HEK293 (cell line): ENCODE measurements around the gene LRRC30.

Experiments used
- CTCF ChIA-PET: fragments of 350-600 bp; formaldehyde crosslinking; extraction: SDS; loops from one replicate; lab custom pipeline; 2021; ENCODE audit warnings: antibody characterized with exemption; lab: Yijun Ruan, JAX
- POLR2A ChIA-PET: fragments of 300-600 bp; formaldehyde crosslinking; extraction: SDS; loops from one replicate; lab custom pipeline; 2020; ENCODE audit warnings: antibody characterized with exemption, inconsistent platforms; lab: Yijun Ruan, JAX
- H3K27ac ChIP-seq: fragments of 200-500 bp; sonication (Bioruptor generic); 2 replicates; pipeline ENCODE4 v1.5.1; 2014; ENCODE audit warnings: low read depth, low read length, control low read depth, inconsistent platforms; ENCODE audit errors: extremely low read depth
- H3K36me3 ChIP-seq, 2 experiments: fragments of 200-500 bp in 1 of 2; sonication (Bioruptor generic) in 1 of 2; 1 replicate in 1 of 2; 2 replicates in 1 of 2; pipeline ENCODE4 v1.5.1; 2014 to 2017; ENCODE audit warnings: inconsistent platforms in 2 of 2, low read length in 2 of 2; ENCODE audit not compliant: control insufficient read depth in 2 of 2, insufficient read depth in 1 of 2
- H3K4me1 ChIP-seq: fragments of 200-500 bp; sonication (Bioruptor generic); 2 replicates; pipeline ENCODE4 v1.5.1; 2014; ENCODE audit warnings: mild to moderate bottlenecking, low read length, inconsistent platforms; ENCODE audit not compliant: control insufficient read depth, insufficient read depth
- H3K4me3 ChIP-seq: 2 replicates; pipeline ENCODE4 v1.5.1; 2011; ENCODE audit warnings: low read depth, mild to moderate bottlenecking, control low read depth, low read length, moderate library complexity
- H3K9me3 ChIP-seq: fragments of 200-500 bp; sonication (Bioruptor generic); 2 replicates; pipeline ENCODE4 v1.5.1; 2014; ENCODE audit warnings: low read depth, low read length, inconsistent platforms; ENCODE audit not compliant: control insufficient read depth, insufficient read depth
- GFI1B ChIP-seq: fragments of 450-650 bp; formaldehyde crosslinking; IDR thresholded peaks from 2 replicates; pipeline ENCODE4 v1.5.1; 2016; ENCODE audit warnings: missing biosample characterization, missing genetic modification characterization
- HOXC10 ChIP-seq: sonication (generic); formaldehyde crosslinking; IDR thresholded peaks from 2 replicates; pipeline ENCODE4 v1.8.1; 2023; ENCODE audit warnings: mild to moderate bottlenecking, missing genetic modification reagents
- IKZF3 ChIP-seq: fragments of 450-650 bp; IDR thresholded peaks from 2 replicates; pipeline ENCODE4 v1.5.0; 2018; ENCODE audit warnings: missing biosample characterization, mild to moderate bottlenecking, missing genetic modification characterization, moderate library complexity
- OSR2 ChIP-seq: fragments of 450-650 bp; formaldehyde crosslinking; IDR thresholded peaks from 2 replicates; pipeline ENCODE4 v1.5.1; 2016; ENCODE audit warnings: missing biosample characterization, missing genetic modification characterization
- ZBTB44 ChIP-seq: fragments of 450-650 bp; IDR thresholded peaks from 2 replicates; pipeline ENCODE4 v1.5.1; 2018; ENCODE audit warnings: missing biosample characterization, mild to moderate bottlenecking, missing genetic modification characterization
- ZFP37 ChIP-seq: fragments of 450-650 bp; formaldehyde crosslinking; IDR thresholded peaks from 2 replicates; pipeline ENCODE4 v1.5.1; 2016; ENCODE audit warnings: missing biosample characterization, missing genetic modification characterization
- ZNF112 ChIP-seq: fragments of 450-650 bp; formaldehyde crosslinking; IDR thresholded peaks from 2 replicates; pipeline ENCODE4 v1.5.0; 2017; ENCODE audit warnings: missing biosample characterization, missing genetic modification characterization
- ZNF146 ChIP-seq: fragments of 450-650 bp; formaldehyde crosslinking; IDR thresholded peaks from 2 replicates; pipeline ENCODE4 v1.5.1; 2016; ENCODE audit warnings: missing biosample characterization, missing genetic modification characterization
- ZNF223 ChIP-seq: fragments of 450-650 bp; formaldehyde crosslinking; IDR thresholded peaks from 2 replicates; pipeline ENCODE4 v1.5.1; 2016; ENCODE audit warnings: missing biosample characterization, missing genetic modification characterization
- ZNF394 ChIP-seq: fragments of 450-650 bp; formaldehyde crosslinking; IDR thresholded peaks from 2 replicates; pipeline ENCODE4 v1.5.1; 2016; ENCODE audit warnings: missing biosample characterization, missing genetic modification characterization, mild to moderate bottlenecking, moderate library complexity, borderline replicate concordance
- ZNF449 ChIP-seq: fragments of 450-650 bp; formaldehyde crosslinking; IDR thresholded peaks from 2 replicates; pipeline ENCODE4 v1.5.1; 2017; ENCODE audit warnings: missing biosample characterization, mild to moderate bottlenecking, missing genetic modification characterization, moderate library complexity
- ZNF600 ChIP-seq: fragments of 450-650 bp; formaldehyde crosslinking; IDR thresholded peaks from 2 replicates; pipeline ENCODE4 v1.5.1; 2016; ENCODE audit warnings: missing biosample characterization, missing genetic modification characterization
- ZNF610 ChIP-seq: fragments of 450-650 bp; formaldehyde crosslinking; IDR thresholded peaks from 2 replicates; pipeline ENCODE4 v1.5.1; 2016; ENCODE audit warnings: missing biosample characterization, missing genetic modification characterization, borderline replicate concordance
- ZNF704 ChIP-seq: fragments of 450-650 bp; formaldehyde crosslinking; IDR thresholded peaks from 2 replicates; pipeline ENCODE4 v1.5.1; 2016; ENCODE audit warnings: missing biosample characterization, missing genetic modification characterization
- ZNF76 ChIP-seq: fragments of 450-650 bp; formaldehyde crosslinking; IDR thresholded peaks from 2 replicates; pipeline ENCODE4; 2016; ENCODE audit warnings: low read depth, missing biosample characterization, missing genetic modification characterization, borderline replicate concordance
- ZNF776 ChIP-seq: fragments of 450-650 bp; formaldehyde crosslinking; IDR thresholded peaks from 2 replicates; pipeline ENCODE4 v1.5.0; 2017; ENCODE audit warnings: missing biosample characterization, missing genetic modification characterization, borderline replicate concordance
- ZSCAN4 ChIP-seq: fragments of 450-650 bp; formaldehyde crosslinking; IDR thresholded peaks from 2 replicates; pipeline ENCODE4 v1.5.1; 2017; ENCODE audit warnings: missing biosample characterization, missing genetic modification characterization

Gene LRRC30

GRCh38 chr18:7230626-7231349 lies at the start of gene LRRC30:
TSS of gene LRRC30 (plus strand) at chr18:7231089. CDS start at chr18:7231139, 50 bp downstream.
- ChIA-PET CTCF (interaction anchor here (0.8 to 1.2 kb wide), 2 partner anchors 8 to 1158 kb away, joined by 3 to 4 read pairs; no protein-coding TSS in a partner anchor), POLR2A (no interaction called here)
- Histone ChIP-seq H3K4me3 (no peak within 1 kb of the TSS), H3K9me3 (no peaks in the 10 kb centered on the region), H3K36me3 (no peaks in the 10 kb centered on the region), H3K4me1 (no peaks in the 10 kb centered on the region), H3K27ac (no peak within 1 kb of the TSS)
- TF ChIP-seq ZNF223 (no peak), ZNF704 (tag by site-specific recombination) (no peak), ZNF76 (tag by site-specific recombination) (no peak), ZNF776 (no peak), ZBTB44 (no peak), ZNF394 (no peak), OSR2 (tag by site-specific recombination) (no peak), IKZF3 (no peak), ZNF600 (tag by site-specific recombination) (no peak), ZFP37 (tag by site-specific recombination) (no peak), ZNF112 (no peak), HOXC10 (no peak), ZSCAN4 (tag by site-specific recombination) (no peak)

- TF ChIP-seq ZNF449 (tag by site-specific recombination) (no peak), ZNF146 (tag by site-specific recombination) (peak; percentile 56; the same call in 1 of the 2 replicates)
- Histone ChIP-seq H3K4me1 (no peaks in the 10 kb centered on the region), H3K27ac (no peak overlapping the region), H3K9me3 (no peaks in the 10 kb centered on the region), H3K36me3 (no peaks in the 10 kb centered on the region), H3K4me3 (no peak overlapping the region)
- ChIA-PET POLR2A (no interaction called here), CTCF (interaction anchor here (0.6 to 0.7 kb wide), 3 partner anchors 148 to 1888 kb away, joined by 3 to 5 read pairs (median 3); no protein-coding TSS in a partner anchor)
Measured at GRCh38 chr18:7185701-7186100, 45.2 kb upstream of the LRRC30 start.

- H3K36me3 ChIP-seq, result no peaks in the 10 kb centered on the region
- H3K9me3 ChIP-seq, result no peaks in the 10 kb centered on the region
- peak; percentile 83 for TF ChIP-seq GFI1B (tag by site-specific recombination)
- TF ChIP-seq ZNF610, result no peak
- TF ChIP-seq, all 188 proteins: peak for 1
- ChIA-PET POLR2A (no interaction called here), CTCF (interaction anchor here (0.7 to 1.2 kb wide), 2 partner anchors 14 to 1105 kb away, joined by 3 to 5 read pairs; no protein-coding TSS in a partner anchor)
- Histone ChIP-seq H3K4me3 (no peak overlapping the region), H3K27ac (no peak overlapping the region), H3K4me1 (no peaks in the 10 kb centered on the region)
Measured at GRCh38 chr18:7190547-7191156, 40.2 kb upstream of the LRRC30 start.
